Aorta (tissue), 5 donors: ENCODE measurements around the gene SLC2A11. TPM values are rescaled to one million over a fixed set of nuclear protein-coding genes. Genes with fewer than 3 reads are reported as not detected.

Experiments used
- ATAC-seq: fragments of 200-7000 bp; cut with Tn5 transposase; one replicate; pipeline ENCODE4 v1.9.1; 2022; ENCODE audit warnings: moderate library complexity; ENCODE audit not compliant: low FRiP score
- DNase-seq, 2 donors: peaks; one replicate each; pipeline ENCODE4 v3.0.0-alpha.2; 2020
- H3K27ac ChIP-seq, 2 donors: one replicate each; pipeline ENCODE4 v1.5.1; 2013; ENCODE audit warnings: low read length in 2 of 2, mild to moderate bottlenecking in 2 of 2, moderate library complexity in 2 of 2, control low read depth in 1 of 2, inconsistent platforms in 1 of 2, low read depth in 1 of 2
- H3K27me3 ChIP-seq, 2 donors: one replicate each; pipeline ENCODE4 v1.6.1; 2013; ENCODE audit warnings: control low read depth in 1 of 2, low read length in 1 of 2, mild to moderate bottlenecking in 1 of 2, moderate library complexity in 1 of 2; ENCODE audit not compliant: insufficient read depth in 2 of 2, control insufficient read depth in 1 of 2
- H3K36me3 ChIP-seq, 2 donors: one replicate each; pipeline ENCODE4 v1.6.1; 2013; ENCODE audit warnings: control low read depth in 1 of 2, low read length in 1 of 2, mild to moderate bottlenecking in 1 of 2; ENCODE audit not compliant: insufficient read depth in 2 of 2, control insufficient read depth in 1 of 2
- H3K4me1 ChIP-seq, 2 donors: one replicate each; pipeline ENCODE4 v1.6.1; 2013; ENCODE audit warnings: low read length in 2 of 2, control low read depth in 1 of 2, mild to moderate bottlenecking in 1 of 2, moderate library complexity in 1 of 2; ENCODE audit not compliant: insufficient read depth in 2 of 2, control insufficient read depth in 1 of 2
- H3K4me3 ChIP-seq, 2 donors: one replicate each; pipeline ENCODE4 v1.5.1; 2013; ENCODE audit warnings: low read length in 2 of 2, control low read depth in 1 of 2, mild to moderate bottlenecking in 1 of 2
- H3K9me3 ChIP-seq: one replicate; pipeline ENCODE4 v1.6.1; 2013; ENCODE audit warnings: mild to moderate bottlenecking, low read length; ENCODE audit not compliant: control insufficient read depth
- WGBS, 2 donors: extraction: QIAGEN DNeasy Blood & Tissue Kit; methylation state at CpG; one replicate each; pipeline ENCODE4 v1.1.7; 2013; 5-methylcytosine and 5-hydroxymethylcytosine counted together
- intact Hi-C, 2 donors: fragments of 100-400 bp; cut with DNase I; formaldehyde crosslinking; loops; one replicate each; pipeline versions ENCODE4 v1.14.2 to v1.15.0; 2022
- polyA plus RNA-seq, 2 donors: library from polyadenylated mRNA; stranded (reverse); fragments of 200-250 nt; gene quantifications; one replicate each; pipeline ENCODE4 v1.2.3, GENCODE V29; 2013
- total RNA-seq, 2 donors: library from RNA; stranded (reverse); fragmentation: NEBNext Ultra II Directional; extraction: Animal tissue kit (Norgen Biotek cat#: 25700); gene quantifications; one replicate each; pipeline ENCODE4 v1.2.1, GENCODE V29; 2021
- donor health status: healthy with polysubstance abuse.
- donor health status: Bipolar disorder and iron deficiency.
- donor health status: DM: no; HTN: no; CAD: no.
- donor health status: DM: no; HTN: no; CAD: no.
- donor health status: DM: yes; HTN: yes; CAD: no.

The SLC2A11 gene
- total and polyA plus RNA-seq, 4 donors: 4.8 to 16.7 (median 15.5) TPM

DNA sequence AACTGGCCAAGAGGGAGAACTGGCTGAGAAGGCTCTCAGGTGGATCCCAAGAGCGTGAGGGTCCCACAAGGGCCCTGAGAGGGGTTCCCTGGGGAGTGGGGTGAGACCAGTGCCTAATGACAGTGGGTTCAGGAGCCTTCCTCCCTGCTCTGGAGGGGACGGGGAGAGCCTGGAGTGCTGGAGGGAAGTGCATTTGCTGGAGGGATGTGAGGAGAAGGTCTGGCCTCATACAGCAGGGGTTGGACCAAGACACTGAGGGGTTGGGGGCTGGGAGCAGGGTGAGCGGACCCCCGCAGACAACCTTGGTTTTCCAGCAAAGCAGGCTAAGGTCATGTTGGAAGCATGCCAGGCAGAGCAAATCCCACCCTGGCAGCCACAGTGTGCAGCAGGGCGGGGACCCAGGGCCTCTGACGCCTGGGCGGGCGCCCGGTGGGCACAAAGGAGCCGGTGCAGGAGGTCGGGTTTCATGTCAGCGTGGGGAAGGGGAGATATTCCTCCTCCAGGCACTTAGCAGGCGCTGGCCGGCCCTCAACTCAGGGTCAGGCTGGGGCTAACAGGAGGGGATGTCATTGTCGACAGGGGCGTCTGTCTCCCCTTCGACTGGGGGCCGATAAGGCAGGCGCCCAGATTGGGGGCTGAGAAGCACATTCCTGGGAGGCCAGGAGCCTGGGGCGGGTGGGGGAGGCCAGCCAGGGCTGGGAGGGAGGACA is 15.8 kb upstream of the SLC2A11 start:
- Histone ChIP-seq H3K27me3 (no peaks in the 10 kb centered on the region), H3K9me3 (no peaks in the 10 kb centered on the region), H3K4me3 (no peak overlapping the region), H3K4me1 (no peaks in the 10 kb centered on the region), H3K36me3 (no peaks in the 10 kb centered on the region), H3K27ac (no peak overlapping the region)
- WGBS, 2 donors: 86 to 87% methylated on average over 19 to 20 of the region's 20 CpGs
- ATAC-seq (no peak), DNase-seq (no peak)
- intact Hi-C loops: no loop called here

- Histone ChIP-seq H3K4me1 (no peaks in the 10 kb centered on the region), H3K36me3 (no peaks in the 10 kb centered on the region), H3K4me3 (no peak overlapping the region), H3K27ac (no peak overlapping the region), H3K9me3 (no peaks in the 10 kb centered on the region), H3K27me3 (no peaks in the 10 kb centered on the region)
- WGBS, 2 donors: 93 to 97% methylated on average over 4 of the region's 4 CpGs
- no peak for ATAC-seq
- no peak for DNase-seq
- intact Hi-C loops: no loop called here
Observed at GRCh38 chr22:23842599-23842998, 15.1 kb upstream of the SLC2A11 start.

DNA sequence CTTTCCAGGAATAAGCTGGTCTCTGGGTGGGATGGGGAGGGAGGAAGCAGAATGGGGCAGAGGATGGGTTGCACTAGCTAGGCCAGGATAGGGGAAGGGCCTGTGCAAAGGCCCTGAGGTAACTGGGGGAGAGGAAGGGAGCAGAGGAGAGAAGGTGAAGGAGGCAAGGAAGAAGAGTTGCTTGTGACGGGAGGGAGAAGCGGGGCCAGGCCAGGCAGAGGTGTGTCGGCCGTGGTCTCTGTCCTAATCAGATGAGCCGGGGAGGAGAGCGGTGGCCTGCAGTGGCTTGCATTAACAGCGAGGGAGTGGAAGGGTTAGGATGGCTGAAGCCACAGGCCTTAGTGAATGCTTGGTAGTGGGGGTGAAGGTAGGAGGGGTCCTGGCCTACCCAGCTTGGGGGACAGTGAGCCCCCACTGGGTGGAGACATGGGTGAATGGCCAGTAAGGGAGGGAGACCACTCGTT is 12.9 kb upstream of the SLC2A11 start:
- H3K36me3 ChIP-seq: no peaks in the 10 kb centered on the region
- WGBS, 2 donors: 83 to 90% methylated on average over 8 of the region's 8 CpGs
- DNase-seq (no peak), ATAC-seq (no peak)
- no peak overlapping the region for H3K4me3 ChIP-seq
- no peak overlapping the region for H3K27ac ChIP-seq
- H3K9me3 ChIP-seq: no peaks in the 10 kb centered on the region
- no peaks in the 10 kb centered on the region for H3K27me3 ChIP-seq
- no peaks in the 10 kb centered on the region for H3K4me1 ChIP-seq
- intact Hi-C loops: loop anchor here (5.0 kb wide), 2 partner anchors 77 to 302 kb away; partner anchors contain the start of gene CHCHD10 (in 1 of the 2)

GRCh38 chr22:23845265-23846080 is 12.2 kb upstream of the SLC2A11 start:
- Histone ChIP-seq H3K36me3 (no peaks in the 10 kb centered on the region), H3K27me3 (no peaks in the 10 kb centered on the region), H3K9me3 (no peaks in the 10 kb centered on the region), H3K27ac (no peak overlapping the region), H3K4me3 (no peak overlapping the region), H3K4me1 (no peaks in the 10 kb centered on the region)
- WGBS, 2 donors: 71 to 72% methylated on average over 9 of the region's 9 CpGs
- ATAC-seq (no peak), DNase-seq (no peak)
- intact Hi-C loops: loop anchor here (5.0 kb wide), 2 partner anchors 78 to 303 kb away; partner anchors contain the start of gene CHCHD10 (in 1 of the 2)

DNA sequence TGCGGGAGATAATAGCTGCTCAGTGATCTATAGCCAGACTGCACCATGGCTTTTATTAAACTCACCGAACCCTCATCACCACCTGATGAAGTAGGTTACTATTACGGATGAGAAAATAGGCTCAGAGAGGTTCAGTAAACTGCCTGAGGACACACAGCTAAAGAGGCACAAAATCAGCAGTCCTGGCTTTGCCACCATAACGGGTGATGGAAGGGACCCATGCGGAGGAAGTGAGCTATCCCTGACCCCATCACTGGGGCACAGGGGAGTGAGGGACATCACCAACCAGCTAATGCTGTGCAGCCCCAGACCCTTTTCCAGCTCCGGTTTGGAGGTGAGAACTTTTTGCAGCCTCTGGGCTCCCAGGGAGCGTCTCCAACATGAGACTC is 11.6 kb upstream of the SLC2A11 start:
- Histone ChIP-seq H3K27me3 (no peaks in the 10 kb centered on the region), H3K9me3 (no peaks in the 10 kb centered on the region), H3K27ac (no peak overlapping the region), H3K4me3 (no peak overlapping the region), H3K36me3 (no peaks in the 10 kb centered on the region), H3K4me1 (no peaks in the 10 kb centered on the region)
- intact Hi-C loops: loop anchor here (5.0 kb wide), 2 partner anchors 79 to 304 kb away; partner anchors contain the start of gene CHCHD10 (in 1 of the 2)
- no peak for DNase-seq
- 81 to 86% methylated on average over 7 of the region's 7 CpGs for WGBS, 2 donors
- no peak for ATAC-seq

DNA sequence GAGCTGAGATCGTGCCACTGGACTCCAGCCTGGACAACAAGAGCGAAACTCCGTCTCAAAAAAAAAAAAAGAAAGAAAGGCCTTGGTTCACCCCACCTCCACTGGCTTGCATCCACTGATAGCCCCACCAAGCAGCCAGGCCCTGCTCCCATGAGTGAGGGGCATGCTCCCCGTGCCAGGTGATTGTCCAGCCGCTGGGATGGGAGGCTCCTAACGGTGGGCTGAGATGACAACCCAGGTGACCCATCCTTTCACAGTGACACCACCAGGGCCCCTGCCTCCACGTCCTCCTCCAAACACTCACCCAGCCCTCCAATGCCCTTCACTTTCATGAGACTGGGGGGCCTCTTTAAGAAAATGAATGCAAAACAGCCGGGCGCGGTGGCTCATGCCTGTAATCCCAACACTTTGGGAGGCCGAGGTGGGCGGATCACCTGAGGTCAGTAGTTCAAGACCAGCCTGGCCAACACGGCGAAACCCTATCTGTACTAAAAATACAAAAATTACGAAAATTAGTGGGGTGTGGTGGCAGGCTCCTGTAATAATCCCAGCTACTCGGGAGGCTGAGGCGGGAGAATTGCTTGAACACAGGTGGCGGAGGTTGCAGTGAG is 10.3 kb upstream of the SLC2A11 start:
- no peaks in the 10 kb centered on the region for H3K36me3 ChIP-seq
- intact Hi-C loops: loop anchor here (5.0 kb wide), 2 partner anchors 80 to 305 kb away; partner anchors contain the start of gene CHCHD10 (in 1 of the 2)
- 86 to 91% methylated on average over 18 of the region's 18 CpGs for WGBS, 2 donors
- H3K27me3 ChIP-seq: no peaks in the 10 kb centered on the region
- no peaks in the 10 kb centered on the region for H3K9me3 ChIP-seq
- ATAC-seq (no peak), DNase-seq (no peak)
- H3K4me1 ChIP-seq: no peaks in the 10 kb centered on the region
- H3K4me3 ChIP-seq: no peak overlapping the region
- H3K27ac ChIP-seq: no peak overlapping the region

- intact Hi-C loops: loop anchor here (2.0 to 5.0 kb wide), 3 partner anchors 79 to 306 kb away; partner anchors contain the start of gene CHCHD10 (in 1 of the 2)
- WGBS, 2 donors: 78 to 80% methylated on average over 24 of the region's 24 CpGs
- H3K36me3 ChIP-seq: no peaks in the 10 kb centered on the region
Observed at GRCh38 chr22:23847991-23848864, 9.4 kb upstream of the SLC2A11 start.

More at GRCh38 chr22:23847991-23848864, 9.4 kb upstream of the SLC2A11 start:
- Histone ChIP-seq H3K4me3 (no peak overlapping the region), H3K4me1 (no peaks in the 10 kb centered on the region), H3K27ac (no peak overlapping the region), H3K9me3 (no peaks in the 10 kb centered on the region), H3K27me3 (no peaks in the 10 kb centered on the region)
- DNase-seq (no peak), ATAC-seq (no peak)
